K562 (cell line): ENCODE measurements around the gene KIF27. TPM values are rescaled to one million over a fixed set of nuclear protein-coding genes. Genes with fewer than 3 reads are reported as not detected.

Experiments
- CHD2 ChIP-seq: IDR thresholded peaks from 2 replicates; pipeline ENCODE4 v1.6.1; 2011; ENCODE audit warnings: low read depth, low read length
- polyA plus RNA-seq, 8 experiments: library from polyadenylated mRNA; depleted of rRNA in 4 of 8; stranded (reverse) in 5 of 8; unstranded in 3 of 8; fragments of >200 nt; fragmentation: Nextera tagmentation in 2 of 8; fragmentation: Illumina TruSeq in 1 of 8; extraction: Ambion mirVana in 2 of 8; extraction: Trizol in 1 of 8; gene quantifications; 2 replicates each; pipeline versions ENCODE4 v1.2.1 to v1.2.3, GENCODE V29; 2011 to 2014; ENCODE audit warnings: inconsistent platforms in 1 of 8, missing spikeins in 1 of 8
- total RNA-seq, 7 experiments: library from RNA; depleted of rRNA in 6 of 7; stranded (reverse); fragments of >200 nt in 6 of 7; fragmentation: Illumina TruSeq in 2 of 7; extraction: Trizol in 2 of 7; gene quantifications; 2 replicates each; pipeline versions ENCODE4 v1.2.1 to v1.2.3, GENCODE V29; 2011 to 2021; ENCODE audit warnings: low replicate concordance in 1 of 7
- TF ChIP-seq, protein P1 (sequence below): fragments of 450-650 bp; IDR thresholded peaks from 2 replicates; pipeline ENCODE4 v1.6.1; 2016; ENCODE audit warnings: mild to moderate bottlenecking, moderate library complexity
- TF ChIP-seq, protein P2 (sequence below): sonication (generic); formaldehyde crosslinking; IDR thresholded peaks from 2 replicates; pipeline ENCODE4 v1.8.0; 2022; ENCODE audit warnings: mild to moderate bottlenecking, missing genetic modification reagents

Gene KIF27
- total and polyA plus RNA-seq, 9 of the 15 experiments (the other 6 are each of a cell fraction or from before 2014, with no cell fraction given), result 0.32 to 2.4 (median 0.98) TPM

DNA sequence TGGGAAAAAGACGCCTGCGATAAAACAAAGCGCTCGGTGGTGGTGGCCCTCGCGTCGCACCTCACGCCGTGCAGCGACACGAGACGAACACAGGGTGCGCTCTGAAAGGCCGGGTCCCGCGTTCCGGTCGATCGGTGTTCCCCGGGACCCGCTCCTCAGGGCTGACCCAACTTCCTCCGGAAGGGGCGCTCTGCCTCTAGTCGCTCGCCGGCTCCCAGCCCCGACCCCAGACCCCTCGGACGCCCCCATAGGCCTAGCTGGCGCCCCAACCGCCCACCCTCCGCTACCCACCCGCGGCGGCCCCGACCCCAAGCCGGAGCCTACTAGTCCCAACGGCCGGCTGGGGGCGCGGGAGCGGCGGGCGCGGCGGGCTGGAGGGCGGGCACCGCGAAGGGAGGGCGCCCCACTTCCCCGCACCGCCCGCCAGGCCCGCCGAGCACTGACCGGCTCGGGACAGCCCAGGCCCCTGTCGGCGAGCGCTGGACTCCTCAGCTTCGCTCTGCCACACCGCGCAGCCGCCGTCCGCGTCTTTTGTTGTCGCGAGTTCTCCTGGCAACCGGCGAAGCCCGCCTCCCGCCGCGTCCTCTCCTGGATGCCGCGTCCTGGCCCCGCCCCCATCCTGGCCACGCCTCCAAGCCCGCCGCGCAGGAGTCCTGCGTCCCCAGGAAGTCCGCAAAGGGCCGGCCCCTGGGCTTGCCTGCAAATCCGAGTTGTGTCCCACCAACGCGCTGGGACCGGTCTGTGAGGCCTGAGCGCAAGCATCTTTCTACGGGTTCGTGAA, at the start of gene KIF27 (continued):
- peak; percentile 39; the same call in 1 of the 2 replicates for TF ChIP-seq CHD2
- TF ChIP-seq, protein P1, sequence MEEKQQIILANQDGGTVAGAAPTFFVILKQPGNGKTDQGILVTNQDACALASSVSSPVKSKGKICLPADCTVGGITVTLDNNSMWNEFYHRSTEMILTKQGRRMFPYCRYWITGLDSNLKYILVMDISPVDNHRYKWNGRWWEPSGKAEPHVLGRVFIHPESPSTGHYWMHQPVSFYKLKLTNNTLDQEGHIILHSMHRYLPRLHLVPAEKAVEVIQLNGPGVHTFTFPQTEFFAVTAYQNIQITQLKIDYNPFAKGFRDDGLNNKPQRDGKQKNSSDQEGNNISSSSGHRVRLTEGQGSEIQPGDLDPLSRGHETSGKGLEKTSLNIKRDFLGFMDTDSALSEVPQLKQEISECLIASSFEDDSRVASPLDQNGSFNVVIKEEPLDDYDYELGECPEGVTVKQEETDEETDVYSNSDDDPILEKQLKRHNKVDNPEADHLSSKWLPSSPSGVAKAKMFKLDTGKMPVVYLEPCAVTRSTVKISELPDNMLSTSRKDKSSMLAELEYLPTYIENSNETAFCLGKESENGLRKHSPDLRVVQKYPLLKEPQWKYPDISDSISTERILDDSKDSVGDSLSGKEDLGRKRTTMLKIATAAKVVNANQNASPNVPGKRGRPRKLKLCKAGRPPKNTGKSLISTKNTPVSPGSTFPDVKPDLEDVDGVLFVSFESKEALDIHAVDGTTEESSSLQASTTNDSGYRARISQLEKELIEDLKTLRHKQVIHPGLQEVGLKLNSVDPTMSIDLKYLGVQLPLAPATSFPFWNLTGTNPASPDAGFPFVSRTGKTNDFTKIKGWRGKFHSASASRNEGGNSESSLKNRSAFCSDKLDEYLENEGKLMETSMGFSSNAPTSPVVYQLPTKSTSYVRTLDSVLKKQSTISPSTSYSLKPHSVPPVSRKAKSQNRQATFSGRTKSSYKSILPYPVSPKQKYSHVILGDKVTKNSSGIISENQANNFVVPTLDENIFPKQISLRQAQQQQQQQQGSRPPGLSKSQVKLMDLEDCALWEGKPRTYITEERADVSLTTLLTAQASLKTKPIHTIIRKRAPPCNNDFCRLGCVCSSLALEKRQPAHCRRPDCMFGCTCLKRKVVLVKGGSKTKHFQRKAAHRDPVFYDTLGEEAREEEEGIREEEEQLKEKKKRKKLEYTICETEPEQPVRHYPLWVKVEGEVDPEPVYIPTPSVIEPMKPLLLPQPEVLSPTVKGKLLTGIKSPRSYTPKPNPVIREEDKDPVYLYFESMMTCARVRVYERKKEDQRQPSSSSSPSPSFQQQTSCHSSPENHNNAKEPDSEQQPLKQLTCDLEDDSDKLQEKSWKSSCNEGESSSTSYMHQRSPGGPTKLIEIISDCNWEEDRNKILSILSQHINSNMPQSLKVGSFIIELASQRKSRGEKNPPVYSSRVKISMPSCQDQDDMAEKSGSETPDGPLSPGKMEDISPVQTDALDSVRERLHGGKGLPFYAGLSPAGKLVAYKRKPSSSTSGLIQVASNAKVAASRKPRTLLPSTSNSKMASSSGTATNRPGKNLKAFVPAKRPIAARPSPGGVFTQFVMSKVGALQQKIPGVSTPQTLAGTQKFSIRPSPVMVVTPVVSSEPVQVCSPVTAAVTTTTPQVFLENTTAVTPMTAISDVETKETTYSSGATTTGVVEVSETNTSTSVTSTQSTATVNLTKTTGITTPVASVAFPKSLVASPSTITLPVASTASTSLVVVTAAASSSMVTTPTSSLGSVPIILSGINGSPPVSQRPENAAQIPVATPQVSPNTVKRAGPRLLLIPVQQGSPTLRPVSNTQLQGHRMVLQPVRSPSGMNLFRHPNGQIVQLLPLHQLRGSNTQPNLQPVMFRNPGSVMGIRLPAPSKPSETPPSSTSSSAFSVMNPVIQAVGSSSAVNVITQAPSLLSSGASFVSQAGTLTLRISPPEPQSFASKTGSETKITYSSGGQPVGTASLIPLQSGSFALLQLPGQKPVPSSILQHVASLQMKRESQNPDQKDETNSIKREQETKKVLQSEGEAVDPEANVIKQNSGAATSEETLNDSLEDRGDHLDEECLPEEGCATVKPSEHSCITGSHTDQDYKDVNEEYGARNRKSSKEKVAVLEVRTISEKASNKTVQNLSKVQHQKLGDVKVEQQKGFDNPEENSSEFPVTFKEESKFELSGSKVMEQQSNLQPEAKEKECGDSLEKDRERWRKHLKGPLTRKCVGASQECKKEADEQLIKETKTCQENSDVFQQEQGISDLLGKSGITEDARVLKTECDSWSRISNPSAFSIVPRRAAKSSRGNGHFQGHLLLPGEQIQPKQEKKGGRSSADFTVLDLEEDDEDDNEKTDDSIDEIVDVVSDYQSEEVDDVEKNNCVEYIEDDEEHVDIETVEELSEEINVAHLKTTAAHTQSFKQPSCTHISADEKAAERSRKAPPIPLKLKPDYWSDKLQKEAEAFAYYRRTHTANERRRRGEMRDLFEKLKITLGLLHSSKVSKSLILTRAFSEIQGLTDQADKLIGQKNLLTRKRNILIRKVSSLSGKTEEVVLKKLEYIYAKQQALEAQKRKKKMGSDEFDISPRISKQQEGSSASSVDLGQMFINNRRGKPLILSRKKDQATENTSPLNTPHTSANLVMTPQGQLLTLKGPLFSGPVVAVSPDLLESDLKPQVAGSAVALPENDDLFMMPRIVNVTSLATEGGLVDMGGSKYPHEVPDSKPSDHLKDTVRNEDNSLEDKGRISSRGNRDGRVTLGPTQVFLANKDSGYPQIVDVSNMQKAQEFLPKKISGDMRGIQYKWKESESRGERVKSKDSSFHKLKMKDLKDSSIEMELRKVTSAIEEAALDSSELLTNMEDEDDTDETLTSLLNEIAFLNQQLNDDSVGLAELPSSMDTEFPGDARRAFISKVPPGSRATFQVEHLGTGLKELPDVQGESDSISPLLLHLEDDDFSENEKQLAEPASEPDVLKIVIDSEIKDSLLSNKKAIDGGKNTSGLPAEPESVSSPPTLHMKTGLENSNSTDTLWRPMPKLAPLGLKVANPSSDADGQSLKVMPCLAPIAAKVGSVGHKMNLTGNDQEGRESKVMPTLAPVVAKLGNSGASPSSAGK, result peak; percentile 99
- TF ChIP-seq, protein P2, sequence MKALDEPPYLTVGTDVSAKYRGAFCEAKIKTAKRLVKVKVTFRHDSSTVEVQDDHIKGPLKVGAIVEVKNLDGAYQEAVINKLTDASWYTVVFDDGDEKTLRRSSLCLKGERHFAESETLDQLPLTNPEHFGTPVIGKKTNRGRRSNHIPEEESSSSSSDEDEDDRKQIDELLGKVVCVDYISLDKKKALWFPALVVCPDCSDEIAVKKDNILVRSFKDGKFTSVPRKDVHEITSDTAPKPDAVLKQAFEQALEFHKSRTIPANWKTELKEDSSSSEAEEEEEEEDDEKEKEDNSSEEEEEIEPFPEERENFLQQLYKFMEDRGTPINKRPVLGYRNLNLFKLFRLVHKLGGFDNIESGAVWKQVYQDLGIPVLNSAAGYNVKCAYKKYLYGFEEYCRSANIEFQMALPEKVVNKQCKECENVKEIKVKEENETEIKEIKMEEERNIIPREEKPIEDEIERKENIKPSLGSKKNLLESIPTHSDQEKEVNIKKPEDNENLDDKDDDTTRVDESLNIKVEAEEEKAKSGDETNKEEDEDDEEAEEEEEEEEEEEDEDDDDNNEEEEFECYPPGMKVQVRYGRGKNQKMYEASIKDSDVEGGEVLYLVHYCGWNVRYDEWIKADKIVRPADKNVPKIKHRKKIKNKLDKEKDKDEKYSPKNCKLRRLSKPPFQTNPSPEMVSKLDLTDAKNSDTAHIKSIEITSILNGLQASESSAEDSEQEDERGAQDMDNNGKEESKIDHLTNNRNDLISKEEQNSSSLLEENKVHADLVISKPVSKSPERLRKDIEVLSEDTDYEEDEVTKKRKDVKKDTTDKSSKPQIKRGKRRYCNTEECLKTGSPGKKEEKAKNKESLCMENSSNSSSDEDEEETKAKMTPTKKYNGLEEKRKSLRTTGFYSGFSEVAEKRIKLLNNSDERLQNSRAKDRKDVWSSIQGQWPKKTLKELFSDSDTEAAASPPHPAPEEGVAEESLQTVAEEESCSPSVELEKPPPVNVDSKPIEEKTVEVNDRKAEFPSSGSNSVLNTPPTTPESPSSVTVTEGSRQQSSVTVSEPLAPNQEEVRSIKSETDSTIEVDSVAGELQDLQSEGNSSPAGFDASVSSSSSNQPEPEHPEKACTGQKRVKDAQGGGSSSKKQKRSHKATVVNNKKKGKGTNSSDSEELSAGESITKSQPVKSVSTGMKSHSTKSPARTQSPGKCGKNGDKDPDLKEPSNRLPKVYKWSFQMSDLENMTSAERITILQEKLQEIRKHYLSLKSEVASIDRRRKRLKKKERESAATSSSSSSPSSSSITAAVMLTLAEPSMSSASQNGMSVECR (CRISPR knock-in tag), result peak; percentile 58
